CD4-positive, alpha-beta T cell treated with Interleukin-1 beta for 1 hour (primary cell): Measurements from ENCODE around the gene SCFD2.
"Not testable (repeated sequence)": the region's sequence is repeated elsewhere in the genome, so short reads cannot be mapped to it uniquely, and the experiment has no call there.

Experiments
- DNase-seq, 2 donors: peaks; one replicate each; pipeline ENCODE4 v3.0.0-alpha.2; 2020 to 2022

Gene SCFD2

DNA sequence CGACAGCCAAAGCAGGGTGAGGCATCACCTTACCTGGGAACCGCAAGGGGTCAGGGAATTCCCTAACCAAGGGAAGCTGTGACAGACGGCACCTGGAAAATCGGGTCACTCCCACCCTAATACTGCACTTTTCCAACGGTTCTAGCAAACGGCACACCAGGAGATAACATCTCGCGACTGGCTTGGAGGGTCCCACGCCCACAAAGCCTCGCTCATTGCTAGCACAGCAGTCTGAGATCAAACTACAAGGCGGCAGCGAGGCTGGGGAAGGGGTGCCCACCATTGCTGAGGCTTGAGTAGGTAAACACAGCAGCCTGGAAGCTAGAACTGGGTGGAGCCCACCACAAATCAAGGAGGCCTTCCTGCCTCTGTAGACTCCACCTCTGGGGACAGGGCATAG lies 25.7 kb downstream of the SCFD2 start:
- DNase-seq, result not testable (repeated sequence)

DNA sequence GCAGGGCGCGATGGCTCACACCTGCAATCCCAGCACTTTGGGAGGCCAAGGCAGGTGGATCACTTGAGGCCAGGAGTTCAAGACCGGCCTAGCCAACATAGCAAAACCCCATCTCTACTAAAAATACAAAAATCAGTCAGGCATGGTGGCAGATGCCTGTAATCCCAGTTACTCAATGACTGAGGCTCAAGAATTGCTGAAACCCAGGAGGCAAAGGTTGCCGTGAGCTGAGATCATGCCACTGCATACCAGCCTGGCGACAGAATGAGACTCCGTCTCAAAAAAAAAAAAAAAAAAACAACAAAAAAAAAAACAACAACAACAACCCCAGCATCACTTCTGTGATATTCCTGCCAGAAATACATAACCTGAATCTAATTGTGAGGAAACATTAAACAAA lies 30.9 kb downstream of the SCFD2 start:
- not testable (repeated sequence) for DNase-seq

DNA sequence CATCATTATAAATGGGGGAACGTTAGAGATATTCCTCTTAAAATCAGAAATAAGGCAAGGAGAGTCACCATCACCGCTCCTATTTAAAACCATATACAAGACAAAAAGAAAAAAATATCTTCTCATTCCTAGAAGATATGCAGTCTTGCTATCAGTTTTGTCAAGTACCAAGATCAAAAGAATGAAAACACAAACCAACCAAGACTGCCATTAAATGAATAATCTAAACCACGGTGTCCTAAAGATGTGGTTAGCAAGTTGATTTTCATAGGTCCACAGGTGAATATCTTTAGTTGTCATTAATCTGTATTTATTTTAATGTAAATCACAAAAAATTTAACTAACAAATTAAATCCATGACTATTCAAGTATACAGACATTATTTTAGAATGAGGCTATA lies 39.3 kb downstream of the SCFD2 start:
- no peak for DNase-seq

DNA sequence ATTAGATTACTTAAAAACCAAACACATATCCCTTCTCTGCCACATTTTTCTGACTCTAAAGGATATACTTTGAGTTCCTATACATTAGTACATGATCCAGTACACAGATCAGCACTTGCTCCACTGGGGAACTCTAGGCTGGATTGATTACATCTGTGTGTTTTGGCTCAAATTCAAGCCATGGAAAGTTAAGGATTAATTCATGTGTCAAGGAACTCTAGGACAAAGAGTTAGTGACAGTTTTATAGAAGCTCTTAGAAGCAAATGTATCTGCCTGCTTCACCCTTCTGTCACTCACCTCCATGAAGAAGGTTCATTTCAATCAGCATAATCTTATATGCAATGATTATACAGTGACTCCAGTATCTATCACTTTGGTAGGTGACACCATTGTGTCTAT lies 43.2 kb downstream of the SCFD2 start:
- DNase-seq, result no peak

DNA sequence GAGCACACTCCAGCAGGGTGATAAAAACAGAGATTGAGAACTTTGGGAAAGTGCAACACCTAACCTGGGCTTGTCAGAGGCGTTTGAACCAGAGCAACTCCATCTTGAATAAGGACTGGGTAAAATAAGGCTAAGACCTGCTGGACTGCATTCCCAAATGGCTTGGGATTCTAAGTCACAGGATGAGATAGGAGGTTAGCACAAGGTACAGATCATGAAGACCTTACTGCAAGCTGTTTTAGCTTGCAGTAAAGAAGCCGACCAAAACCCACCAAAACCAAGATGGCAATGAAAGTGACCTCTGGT lies 43.9 kb downstream of the SCFD2 start:
- no peak for DNase-seq

DNA sequence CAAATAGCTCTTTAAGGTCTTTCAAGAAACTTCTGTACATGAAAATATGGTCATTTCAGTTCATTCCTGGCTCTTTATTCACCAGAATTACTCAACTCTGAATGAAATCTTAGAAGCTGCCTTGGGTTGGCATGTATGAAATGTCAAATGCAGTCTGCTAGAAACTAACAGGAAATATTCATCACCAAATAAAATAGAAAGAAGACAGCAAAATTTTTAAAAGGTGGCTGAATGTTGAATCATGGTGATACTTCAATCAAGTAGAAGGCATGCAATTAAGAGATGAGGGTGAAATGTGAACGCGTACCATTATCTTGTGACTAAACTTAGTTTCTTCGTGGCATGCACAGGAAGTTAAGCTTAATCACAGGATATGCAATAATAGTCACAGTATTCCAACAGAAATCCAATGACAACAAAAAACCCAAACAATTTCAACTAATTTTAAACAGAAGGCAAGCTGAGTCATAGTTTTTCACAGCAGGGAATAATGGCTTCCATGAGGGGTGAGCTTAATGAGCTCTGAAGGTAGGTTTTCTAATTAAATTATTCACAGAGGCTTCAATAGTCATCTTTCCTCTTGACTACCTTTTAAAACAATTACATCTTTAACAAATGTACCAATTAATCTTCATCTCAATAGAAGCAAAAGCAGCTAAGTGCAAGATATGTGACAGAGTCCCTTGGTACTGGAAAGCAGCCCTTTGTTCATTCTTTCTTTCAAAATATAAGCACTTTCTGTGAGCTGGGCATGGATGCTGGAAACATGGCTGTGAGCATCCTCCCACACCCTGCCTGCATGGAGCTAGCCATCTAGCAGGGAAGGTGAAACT lies 44.5 kb downstream of the SCFD2 start:
- no peak for DNase-seq

DNA sequence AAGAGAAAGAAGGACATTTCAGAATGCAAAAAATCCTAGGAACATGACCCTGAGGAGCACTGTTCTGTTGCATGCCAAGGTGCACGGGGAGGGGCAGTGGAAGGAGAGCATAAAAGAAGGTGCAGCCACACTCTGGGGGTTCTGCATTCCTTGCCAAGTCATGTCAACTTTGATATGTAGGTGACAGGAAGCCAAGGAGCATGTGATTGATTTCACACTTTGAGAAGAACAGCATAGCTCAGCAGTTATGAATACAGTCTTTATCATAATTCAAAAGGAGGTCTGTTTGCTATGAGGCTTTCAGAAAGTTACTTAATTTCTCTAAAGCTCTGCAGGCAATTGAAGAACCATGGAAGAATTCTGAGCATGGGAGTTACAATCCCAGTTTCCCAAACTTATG lies 50.6 kb downstream of the SCFD2 start:
- DNase-seq, result peak in 1 of 2 donors; percentile 0

DNA sequence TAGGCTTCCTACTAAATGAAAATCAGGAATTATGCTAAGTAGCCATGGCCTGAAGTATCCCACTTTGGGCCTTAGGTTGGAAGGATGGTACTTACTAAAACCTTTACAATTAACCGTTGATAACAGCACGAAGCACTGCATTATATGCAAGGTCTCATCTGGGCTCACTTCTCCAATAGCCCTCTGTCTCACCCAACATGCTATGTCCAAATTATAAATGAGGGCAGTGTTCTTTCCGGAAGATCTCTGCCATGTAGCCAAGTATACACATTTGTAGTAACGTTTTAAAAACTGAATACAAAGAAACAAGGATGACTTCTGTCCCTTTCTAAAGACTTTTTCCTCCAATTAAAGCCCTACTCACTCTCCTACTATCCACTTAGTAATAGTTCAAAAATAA lies 51.6 kb downstream of the SCFD2 start:
- no peak for DNase-seq

DNA sequence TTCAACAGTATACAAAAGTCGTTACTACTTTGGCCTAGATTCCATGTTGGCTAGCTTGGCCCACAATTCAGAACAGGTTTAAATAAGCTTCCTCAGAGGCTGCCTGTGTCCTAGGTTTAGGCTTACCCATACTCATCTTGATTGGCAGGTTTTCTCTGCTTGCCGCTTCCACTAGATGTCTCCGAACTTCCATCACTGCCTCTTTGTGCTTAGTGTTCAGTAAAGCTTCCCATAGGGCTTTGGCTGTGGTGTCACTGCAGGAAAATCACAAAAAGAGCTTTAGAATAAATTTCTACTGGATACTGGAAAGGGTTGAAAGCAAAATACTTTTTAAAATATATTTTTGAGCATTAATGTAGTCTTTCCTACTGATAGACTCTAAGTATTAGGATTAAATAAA lies 52.4 kb downstream of the SCFD2 start:
- no peak for DNase-seq

DNA sequence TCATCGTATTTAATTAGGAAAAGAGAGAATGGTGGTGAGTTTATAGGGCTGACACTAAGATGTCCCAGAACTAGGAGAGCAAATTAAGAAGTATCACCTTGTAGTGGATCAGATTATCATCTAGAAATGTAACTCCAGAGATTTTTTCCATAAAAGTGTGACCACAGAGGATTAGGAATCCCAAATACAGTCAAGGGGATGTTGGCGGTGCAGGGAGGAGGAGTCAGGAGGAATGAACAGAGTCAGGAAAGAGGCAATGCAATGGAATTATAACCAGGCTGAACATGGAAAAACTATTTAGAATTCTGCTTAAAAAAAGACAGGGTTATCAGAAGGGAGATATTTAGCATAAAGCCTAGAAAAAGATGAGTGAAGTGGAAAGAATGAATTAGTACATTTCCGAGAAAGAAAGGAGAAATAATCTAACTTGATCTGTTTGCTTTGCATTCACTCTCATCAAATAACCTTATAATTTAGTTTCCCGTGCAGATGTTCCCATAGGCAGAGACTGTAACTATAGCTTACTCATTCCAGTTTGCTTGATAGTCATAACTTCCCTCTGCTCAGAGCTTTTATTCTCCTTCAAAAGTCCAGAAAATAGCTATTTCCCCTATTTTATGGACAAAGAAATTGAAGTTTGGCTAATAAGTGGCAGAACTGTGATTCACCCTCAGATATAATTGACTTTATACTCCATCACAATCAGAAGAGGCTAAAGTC lies 56.4 kb downstream of the SCFD2 start:
- no peak for DNase-seq

DNA sequence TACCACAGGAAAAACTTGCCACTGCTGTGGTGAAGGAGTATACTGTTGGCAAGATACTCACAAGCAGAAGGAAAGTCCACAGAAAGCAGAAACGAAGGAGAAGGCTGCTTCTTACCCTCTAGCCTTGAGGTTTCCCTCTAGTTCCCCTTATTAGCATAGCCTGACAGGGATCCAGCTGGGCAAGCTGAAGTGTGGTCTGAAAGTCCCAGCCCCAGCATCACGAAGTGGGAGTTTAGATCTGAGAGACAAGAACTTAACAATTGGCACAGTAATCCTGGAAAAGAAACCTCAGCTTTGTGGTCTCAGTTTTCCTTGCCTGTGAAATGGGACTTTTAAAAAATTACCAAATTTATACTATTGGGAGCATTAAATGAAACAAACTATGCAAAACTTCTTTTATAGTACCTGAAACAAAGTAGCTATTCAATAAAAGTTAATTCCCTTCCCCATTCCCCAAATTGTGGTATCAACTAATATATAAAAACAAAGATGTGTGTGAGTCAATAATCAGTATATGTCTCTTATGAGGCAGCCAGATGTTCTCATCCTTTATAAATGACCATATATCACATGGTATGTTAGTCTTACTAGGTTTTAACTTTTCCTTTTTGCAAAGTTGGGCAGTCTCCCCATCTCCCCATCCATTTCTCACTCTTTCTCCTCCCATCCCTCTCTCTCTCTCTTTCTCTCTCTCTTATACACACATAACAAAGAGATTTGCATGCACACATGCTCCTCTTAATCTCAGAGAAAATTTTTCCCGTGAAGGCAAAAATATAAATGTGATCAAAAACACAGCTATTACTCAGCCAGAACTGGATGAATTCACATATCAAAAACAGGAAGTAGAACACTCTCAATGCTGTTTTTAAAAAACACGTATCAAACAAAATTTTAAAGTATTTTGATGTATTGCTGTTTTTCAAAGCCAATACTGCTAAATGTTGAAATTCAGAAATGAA lies 57.8 kb downstream of the SCFD2 start:
- DNase-seq, result no peak

DNA sequence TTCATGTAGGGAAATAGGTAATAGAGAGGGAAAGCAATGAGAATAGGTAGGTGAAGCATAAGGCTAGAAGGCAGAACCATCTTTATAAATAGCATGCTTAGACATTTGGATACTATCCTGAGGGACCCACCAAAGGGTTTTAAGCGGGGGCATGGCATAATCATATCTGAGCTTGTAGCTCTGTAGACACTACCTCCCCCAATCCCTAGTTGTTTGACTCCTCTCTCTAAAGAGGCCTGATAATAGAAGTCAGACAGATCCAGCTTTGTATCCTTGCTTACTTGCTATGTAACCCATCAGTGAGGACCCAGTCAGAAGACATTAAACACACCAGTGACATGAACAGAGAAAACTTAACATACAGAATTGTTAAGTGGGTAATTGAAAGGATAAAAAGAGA lies 58.7 kb downstream of the SCFD2 start:
- no peak for DNase-seq

DNA sequence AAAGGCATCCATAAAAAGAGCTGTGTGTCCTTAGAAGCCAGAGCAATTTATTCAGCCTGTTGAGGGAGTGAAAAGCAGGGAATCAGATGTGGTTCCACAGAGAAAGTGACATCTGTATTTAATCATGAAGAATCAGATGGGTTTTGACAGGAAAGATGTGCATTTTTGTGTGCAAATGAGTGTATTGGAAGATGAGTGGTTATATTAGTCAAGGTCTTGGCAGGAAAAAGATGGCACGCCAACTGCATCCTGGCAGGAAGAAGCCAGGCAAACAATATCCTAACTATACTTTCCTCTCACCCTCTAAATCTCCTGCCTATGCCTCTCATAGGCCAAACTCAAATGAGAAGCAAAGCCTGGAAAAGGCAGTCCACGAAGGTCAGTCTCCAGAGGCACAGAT lies 59.1 kb downstream of the SCFD2 start:
- DNase-seq, result no peak

DNA sequence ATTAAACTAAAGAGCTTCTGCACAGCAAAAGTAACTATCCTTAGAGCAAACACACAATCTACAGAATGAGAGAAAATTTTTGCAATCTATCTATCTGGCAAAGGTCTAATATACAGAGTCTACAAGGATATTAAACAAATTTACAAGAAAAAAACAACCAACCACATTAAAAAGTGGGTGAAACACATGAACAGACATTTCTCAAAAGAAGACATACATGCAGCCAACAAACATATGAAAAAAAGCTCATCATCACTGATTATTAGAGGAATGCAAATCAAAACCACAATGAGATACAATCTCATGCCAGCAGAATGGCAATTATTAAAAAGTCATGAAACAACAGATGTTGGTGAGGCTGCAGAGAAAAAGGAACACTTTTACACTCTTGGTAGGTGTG lies 73.7 kb downstream of the SCFD2 start:
- not testable (repeated sequence) for DNase-seq

DNA sequence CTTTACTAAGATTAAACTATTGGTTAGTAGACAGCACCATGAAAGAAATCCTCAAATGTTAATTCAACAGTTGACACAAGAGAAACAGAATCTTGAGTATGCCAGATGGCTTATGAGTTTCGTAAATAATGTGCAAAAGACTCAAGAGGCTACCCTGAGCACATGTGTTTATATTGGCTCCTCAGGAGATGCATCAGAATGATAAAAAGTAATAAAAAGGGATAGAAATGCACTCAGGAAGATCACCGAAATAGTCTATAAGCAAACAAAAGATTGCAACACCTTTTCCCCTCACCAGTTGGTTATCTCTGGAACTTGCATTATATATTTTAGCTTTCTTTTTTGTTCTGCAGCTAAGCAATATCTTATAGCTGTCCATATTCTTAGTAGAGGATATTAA lies 84.4 kb downstream of the SCFD2 start:
- DNase-seq, result no peak

DNA sequence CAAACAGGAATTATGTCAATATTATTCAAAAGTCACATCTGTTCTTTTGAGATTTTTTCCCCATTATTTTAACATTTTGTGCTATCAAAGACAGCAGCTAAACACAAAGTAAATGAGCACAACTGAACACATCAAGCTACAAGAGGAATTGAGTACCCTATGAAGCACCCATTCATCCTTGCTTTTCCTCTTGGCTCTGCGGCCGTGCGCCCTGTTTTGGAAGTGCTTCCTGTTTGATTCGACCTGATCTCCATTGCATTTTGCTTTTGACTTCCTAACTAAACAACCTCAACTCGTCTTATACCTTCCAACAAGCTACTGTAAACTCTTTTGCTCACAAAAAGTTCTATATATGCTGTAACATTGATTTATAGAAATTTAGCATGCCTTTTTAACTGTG lies 85.0 kb downstream of the SCFD2 start:
- DNase-seq, result no peak

DNA sequence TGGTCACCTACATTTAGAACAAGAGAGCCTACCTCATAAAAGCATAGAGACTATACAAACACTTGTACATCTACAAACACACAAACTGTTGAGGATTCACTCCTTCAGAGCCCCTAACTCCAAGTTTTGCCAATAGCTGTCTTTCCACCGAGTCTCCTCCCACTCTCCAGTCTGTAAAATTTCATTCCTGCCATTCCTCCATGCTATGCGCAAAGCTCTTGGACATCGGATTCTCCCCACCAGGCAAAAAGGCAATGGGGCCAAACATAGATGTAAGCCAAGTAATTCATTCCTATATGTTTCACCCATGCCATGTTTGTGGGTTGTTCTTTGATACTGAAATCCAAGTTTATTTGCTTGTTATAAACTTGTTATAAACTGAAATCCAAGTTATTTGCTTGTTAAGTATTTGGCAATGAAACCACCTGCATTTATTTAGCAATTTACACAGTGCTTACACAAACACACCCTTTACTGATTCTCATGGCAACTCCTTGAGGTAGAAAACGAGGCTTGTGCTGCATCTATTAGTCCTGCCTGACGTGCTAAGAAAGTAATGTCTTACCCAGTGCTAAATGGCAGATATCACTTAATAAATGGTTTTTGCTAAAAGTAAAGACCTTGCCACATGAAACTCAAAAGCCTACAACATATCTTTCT lies 91.1 kb downstream of the SCFD2 start:
- no peak for DNase-seq

DNA sequence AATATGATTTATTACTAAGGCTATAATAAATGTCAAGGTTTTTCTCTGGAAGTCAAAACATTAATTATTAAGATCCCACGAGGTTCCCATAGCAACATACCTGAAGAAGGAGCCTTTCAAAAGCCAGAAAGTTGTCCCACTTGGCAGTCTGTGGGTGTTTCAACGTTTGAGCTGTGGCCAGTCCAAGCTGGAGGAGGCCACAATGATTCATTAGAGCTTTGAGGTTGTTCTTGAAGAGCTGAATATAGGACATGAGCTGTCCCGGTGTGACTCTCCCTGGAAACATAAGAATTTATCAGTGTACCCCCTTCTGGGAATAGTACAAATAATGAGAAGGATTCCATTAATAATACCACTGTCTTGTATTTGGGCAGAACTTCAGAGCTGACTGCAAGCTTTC lies 92.1 kb downstream of the SCFD2 start:
- DNase-seq, result no peak

DNA sequence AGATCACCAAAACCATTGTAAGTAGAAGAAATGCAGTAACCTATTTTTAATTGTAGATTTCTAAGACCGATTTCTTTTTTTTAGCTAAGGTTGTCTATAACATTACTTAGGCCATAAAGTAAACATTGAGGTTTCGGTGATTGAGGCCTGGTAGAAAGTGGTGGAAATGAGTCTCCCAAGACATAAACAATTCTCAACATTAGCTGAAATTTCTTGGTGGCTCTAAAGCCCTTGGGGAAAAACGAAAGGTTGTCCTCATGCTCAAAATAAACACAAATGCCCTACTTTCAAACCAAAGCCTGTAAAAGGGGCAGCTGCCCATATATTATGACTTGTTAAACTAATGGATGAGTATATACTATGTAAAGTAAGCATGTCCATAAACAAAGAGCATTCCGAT lies 98.8 kb downstream of the SCFD2 start:
- DNase-seq, result no peak

DNA sequence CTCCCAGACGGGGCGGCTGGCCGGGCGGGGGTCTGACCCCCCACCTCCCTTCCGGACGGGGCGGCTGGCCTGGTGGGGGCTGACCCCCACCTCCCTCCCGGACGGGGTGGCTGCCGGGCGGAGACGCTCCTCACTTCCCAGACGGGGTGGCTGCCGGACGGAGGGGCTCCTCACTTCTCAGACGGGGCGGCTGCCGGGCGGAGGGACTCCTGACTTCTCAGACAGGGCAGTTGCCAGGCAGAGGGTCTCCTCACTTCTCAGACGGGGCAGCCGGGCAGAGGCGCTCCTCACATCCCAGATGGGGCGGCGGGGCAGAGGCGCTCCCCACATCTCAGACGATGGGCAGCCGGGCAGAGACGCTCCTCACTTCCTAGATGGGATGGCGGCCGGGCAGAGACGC lies 109.9 kb downstream of the SCFD2 start:
- not testable (repeated sequence) for DNase-seq

DNA sequence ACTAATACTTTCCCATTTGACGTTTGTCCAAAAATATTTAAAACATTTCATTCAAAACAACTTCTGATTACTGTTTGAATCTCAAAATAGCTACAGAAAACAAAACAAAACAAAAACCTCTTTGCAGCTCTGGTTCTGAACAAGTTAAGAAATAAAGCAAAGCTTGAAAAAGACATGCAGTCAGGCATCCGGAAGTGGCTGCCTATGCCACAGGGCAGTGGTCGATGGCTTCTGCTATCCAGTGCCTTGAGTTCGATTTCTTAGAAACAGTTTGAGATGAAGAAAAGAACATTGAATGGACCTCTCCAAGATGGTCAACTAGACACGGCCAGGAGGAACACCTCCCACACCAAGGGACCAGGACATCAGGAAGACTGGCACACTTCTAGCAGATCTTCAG lies 125.3 kb downstream of the SCFD2 start:
- no peak for DNase-seq

DNA sequence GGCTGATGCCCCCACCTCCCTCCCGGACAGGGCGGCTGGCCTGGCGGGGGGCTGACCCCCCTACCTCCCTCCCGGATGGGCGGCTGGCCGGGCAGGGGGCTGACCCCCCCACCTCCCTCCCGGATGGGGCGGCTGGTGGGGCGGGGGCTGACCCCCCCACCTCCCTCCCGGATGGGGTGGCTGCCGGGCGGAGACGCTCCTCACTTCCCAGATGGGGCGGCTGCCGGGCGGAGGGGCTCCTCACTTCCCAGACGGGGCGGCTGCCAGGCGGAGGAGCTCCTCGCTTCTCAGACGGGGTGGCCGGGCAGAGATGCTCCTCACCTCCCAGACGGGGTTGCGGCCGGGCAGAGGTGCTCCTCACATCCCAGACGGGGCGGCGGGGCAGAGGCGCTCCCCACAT lies 127.5 kb downstream of the SCFD2 start:
- DNase-seq, result not testable (repeated sequence)

DNA sequence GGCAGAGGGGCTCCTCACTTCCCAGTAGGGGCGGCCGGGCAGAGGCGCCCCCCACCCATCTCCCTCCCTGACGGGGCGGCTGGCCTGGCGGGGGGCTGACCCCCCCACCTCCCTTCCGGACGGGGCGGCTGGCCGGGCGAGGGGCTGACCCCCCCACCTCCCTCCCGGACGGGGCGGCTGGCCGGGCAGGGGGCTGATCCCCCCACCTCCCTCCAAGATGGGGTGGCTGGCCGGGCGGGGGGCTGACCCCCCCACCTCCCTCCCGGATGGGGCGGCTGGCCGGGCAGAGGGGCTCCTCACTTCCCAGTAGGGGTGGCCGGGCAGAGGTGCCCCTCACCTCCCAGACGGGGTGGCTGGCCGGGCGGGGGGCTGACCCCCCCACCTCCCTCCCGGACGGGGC lies 128.1 kb downstream of the SCFD2 start:
- not testable (repeated sequence) for DNase-seq
